ENCODE measurements around the gene C11orf21.

- no peak for TF ChIP-seq CTCF (IDR thresholded peaks at IDR 0.05)
- no peak for TF ChIP-seq EP300 (IDR thresholded peaks at IDR 0.05)
- no peak for TF ChIP-seq POLR2AphosphoS5 (IDR thresholded peaks at IDR 0.05)
Observed at GRCh38 chr11:2328021-2328420, 26.3 kb upstream of the C11orf21 start.
